ENCODE measurements around the gene RFX2.
"Not testable (repeated sequence)": the region's sequence is repeated elsewhere in the genome, so short reads cannot be mapped to it uniquely, and the experiment has no call there.

The RFX2 gene
- 1.2 to 9.9 (median 5.3) reads per million in 18 experiments for total RNA-seq

GRCh38 chr19:6110360-6110977 is at the start of gene RFX2:
Gene RFX2, minus strand, starts transcription at chr19:6110500. Its CDS starts 63,004 bp downstream, at chr19:6047496.
- peak; percentile 100 for DNase-seq

DNA sequence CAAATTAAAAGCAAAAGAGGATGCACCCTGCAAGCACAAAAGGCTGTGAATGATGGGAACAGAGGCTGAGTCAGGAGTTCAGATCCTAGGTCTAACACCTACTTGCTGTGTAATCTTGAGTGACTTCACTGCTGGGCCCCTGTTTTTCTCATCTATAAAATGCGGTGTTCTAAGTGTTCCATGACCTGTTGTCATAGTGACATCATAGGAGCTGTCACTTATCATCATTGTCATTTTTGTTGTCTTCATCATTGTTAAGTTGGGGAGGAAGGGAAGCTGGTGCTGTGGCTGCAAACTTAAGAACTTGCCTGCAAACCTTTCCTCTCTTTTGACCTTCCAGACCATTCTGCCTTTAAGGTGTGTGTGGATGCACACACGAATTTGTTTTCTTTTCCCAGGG is 45.7 kb upstream of the RFX2 start:
- DNase-seq, result no peak

GRCh38 chr19:6150289-6150688 is 40.0 kb upstream of the RFX2 start:
- no peak for DNase-seq

DNA sequence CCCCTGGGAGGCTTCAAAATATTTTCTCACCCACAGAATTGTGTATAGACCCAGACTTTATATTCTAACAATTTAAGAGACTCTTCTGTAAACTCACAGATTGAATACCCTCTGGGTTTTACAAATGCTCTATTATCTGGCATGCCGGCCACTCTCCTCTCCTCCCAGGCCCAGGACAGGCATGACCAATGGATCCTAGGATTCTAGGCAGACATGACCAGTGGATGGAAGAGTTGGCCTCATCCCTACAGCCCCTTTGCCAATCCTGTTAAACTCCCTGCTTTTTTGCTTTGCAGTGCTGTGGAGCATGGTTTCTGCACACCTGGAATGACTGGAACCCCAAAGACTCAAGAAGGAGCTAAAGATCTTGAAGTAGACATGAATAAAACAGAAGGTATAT is 30.9 kb upstream of the RFX2 start:
- no peak for DNase-seq

DNA sequence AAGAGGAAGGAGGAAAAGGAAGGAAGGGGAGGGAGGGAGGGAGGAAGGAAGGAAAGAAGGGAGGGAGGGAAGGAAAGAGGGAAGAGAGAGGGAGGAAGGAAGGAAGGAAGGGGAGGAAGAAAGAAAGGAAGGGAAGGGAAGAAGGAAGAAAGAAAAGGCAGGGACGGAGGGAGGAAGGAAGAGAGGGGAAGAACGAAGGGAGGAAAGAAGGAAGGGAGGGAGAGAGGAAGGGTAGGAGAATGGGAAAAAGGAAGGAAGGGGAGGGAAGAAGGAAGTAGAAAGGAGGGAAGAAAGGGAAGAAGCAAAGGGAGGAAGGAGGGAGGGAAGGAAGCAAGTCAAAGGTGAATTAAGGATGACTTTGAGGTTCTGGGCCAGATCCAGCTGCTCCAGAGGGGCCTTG is 28.2 kb upstream of the RFX2 start:
- DNase-seq, result no peak

- no peak for DNase-seq
These were observed 27.8 kb upstream of the RFX2 start for GRCh38 chr19:6138066-6138465.

DNA sequence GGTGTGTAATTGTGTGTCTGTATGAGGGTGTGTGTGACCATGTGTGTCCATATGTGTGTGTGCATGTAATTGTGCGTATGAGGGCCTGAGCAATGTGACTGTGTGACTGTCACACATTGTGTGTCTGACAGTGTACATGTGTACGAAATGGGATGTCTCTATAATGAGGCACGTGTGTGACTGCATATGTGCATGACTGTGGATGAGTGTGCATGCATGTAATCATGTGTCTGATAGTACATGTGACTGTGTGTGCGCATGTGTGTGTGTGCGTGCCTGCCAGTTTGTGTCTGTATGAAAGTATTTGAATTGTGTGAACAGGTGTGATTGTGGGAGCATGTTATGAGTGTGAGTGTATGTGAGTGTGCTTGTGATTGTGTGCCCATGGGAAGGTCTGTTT is 22.9 kb upstream of the RFX2 start:
- no peak for DNase-seq

- DNase-seq, result no peak
These were observed 22.2 kb upstream of the RFX2 start for GRCh38 chr19:6132482-6132881.

DNA sequence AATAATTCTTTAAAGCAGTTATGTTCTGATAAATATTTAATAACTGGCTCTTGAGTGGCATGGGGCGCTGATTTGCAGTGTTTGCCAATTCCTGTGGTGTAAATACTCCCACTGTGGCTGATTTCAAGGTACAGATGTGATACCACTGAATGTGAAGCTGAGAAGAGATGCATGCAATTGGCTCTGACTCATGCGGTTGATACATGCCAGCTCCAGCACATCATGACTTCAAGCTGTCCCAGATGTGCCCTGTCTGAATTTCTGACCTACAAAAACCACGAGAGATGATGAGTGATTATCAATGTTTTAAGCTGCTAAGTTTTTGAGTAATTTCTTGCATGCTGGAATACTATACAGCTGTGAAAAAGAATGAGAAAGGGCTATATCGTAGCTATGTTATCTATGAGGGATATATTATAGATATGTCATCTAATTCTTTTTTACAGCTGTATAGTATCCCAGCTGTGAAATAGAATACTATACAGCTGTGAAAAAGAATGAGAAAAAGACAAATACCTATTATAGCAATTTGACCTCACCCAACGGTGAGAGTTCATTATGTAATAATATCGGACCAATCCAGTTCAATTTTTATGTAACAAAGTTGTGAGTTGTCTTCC is 17.5 kb upstream of the RFX2 start:
- no peak for DNase-seq

- DNase-seq, result peak; percentile 78
These were observed 16.2 kb upstream of the RFX2 start for GRCh38 chr19:6126335-6126974.

DNA sequence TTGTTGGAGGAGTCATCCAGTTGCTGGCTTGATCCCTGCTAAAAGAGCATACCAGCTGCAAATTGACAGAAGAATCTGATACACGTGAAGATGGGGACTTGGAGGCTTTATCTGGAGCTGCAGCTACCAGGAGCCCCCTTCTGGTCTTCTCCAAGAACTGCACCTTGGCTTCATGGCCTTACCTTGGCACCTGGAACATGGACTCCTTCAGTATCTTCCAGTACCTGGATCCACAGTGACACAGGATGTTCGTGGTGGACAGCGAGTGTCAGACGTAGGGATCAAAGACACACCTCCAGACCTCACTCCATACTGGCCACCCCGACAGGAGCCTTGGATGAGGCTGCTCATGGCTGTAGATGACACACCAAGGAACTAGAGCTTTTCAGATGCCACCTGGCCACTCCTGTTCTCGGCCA is 15.3 kb upstream of the RFX2 start:
- DNase-seq, result peak; percentile 75

- no peak for DNase-seq
These were observed 8.7 kb upstream of the RFX2 start for GRCh38 chr19:6119031-6119430.

- DNase-seq, result no peak
These were observed 7.7 kb upstream of the RFX2 start for GRCh38 chr19:6118043-6118442.

GRCh38 chr19:6117534-6117933 is 7.2 kb upstream of the RFX2 start:
- DNase-seq, result no peak

- DNase-seq, result no peak
These were observed 6.6 kb upstream of the RFX2 start for GRCh38 chr19:6116749-6117430.

DNA sequence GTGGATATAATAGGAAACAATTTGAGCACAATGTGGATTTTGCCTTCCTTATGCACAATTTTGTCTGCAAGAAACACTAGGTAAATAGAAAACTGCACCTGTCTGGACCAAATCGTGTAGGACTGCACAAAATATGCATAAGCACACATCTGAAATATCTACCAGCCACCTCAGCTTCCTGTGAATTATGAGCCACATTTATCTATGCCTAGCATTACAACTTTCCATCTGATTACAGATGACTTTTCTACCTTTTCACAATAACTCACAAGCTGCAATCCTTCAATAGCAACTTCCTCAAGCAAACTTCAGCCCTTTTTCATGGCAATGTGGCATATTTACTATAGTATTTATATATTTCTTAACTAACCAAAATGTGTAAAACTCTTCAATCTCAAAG is 5.7 kb upstream of the RFX2 start:
- DNase-seq, result no peak

GRCh38 chr19:6113616-6114188 is 3.4 kb upstream of the RFX2 start:
- DNase-seq, result peak; percentile 69 to 84

GRCh38 chr19:6109947-6110346 is 353 bp downstream of the RFX2 start:
- DNase-seq, result no peak

- DNase-seq, result peak; percentile 18 to 60
These were observed 1.3 kb downstream of the RFX2 start for GRCh38 chr19:6108721-6109633.

- not testable (repeated sequence) for DNase-seq
These were observed 3.5 kb downstream of the RFX2 start for GRCh38 chr19:6106643-6107294.

DNA sequence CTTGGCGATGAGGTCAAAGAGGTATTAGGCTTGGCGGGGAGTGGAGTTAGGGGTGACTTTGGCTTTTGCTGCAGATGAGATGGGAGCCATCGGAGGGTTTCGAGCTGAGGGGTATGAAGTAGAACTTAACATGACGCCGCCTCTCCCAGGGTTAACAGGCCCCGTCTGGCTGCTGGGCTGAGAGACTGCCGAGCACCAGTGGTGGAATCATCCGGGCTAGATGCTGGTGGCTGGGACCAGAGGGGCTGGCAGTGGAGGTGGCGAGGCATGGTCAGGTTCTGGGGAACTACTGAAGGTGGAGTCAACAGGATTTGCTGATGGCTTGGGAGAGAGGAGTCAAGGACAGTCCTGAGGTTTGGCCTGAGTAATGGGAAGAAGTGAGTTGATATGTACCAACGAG is 4.9 kb downstream of the RFX2 start:
- no peak for DNase-seq

GRCh38 chr19:6103894-6104293 is 6.4 kb downstream of the RFX2 start:
- DNase-seq, result no peak

Measured in inflammatory macrophage (primary cell).